Ishikawa (cell line): ENCODE results near the gene UBIAD1.

Source experiments
- CEBPB ChIP-seq: IDR thresholded peaks from 2 replicates; pipeline ENCODE4 v1.6.1; 2012
- CREB1 ChIP-seq: IDR thresholded peaks from 2 replicates; pipeline ENCODE4 v1.6.1; 2012; ENCODE audit warnings: low read depth
- EGR1 ChIP-seq: IDR thresholded peaks from 2 replicates; pipeline ENCODE4 v1.6.1; 2012
- EP300 ChIP-seq: IDR thresholded peaks from 2 replicates; pipeline ENCODE4 v1.6.1; 2012; ENCODE audit warnings: borderline replicate concordance
- FOXM1 ChIP-seq: IDR thresholded peaks from 2 replicates; pipeline ENCODE4 v1.6.1; 2012; ENCODE audit warnings: low read depth, borderline replicate concordance
- MAX ChIP-seq: IDR thresholded peaks from 2 replicates; pipeline ENCODE4 v1.6.1; 2012
- NFIC ChIP-seq: IDR thresholded peaks from 2 replicates; pipeline ENCODE4 v1.6.1; 2012
- RAD21 ChIP-seq: IDR thresholded peaks from 2 replicates; pipeline ENCODE4 v1.6.1; 2012; ENCODE audit warnings: low read depth
- REST ChIP-seq: IDR thresholded peaks from 2 replicates; pipeline ENCODE4 v1.6.1; 2012; ENCODE audit warnings: low read depth, mild to moderate bottlenecking
- TAF1 ChIP-seq: IDR thresholded peaks from 2 replicates; pipeline ENCODE4 v1.6.1; 2012; ENCODE audit warnings: low read depth, mild to moderate bottlenecking
- TCF12 ChIP-seq: IDR thresholded peaks from 2 replicates; pipeline ENCODE4 v1.6.1; 2012; ENCODE audit warnings: low read depth
- TEAD4 ChIP-seq: IDR thresholded peaks from 2 replicates; pipeline ENCODE4 v1.6.1; 2012
- USF1 ChIP-seq: IDR thresholded peaks from 2 replicates; pipeline ENCODE4 v1.6.1; 2012
- YY1 ChIP-seq: IDR thresholded peaks from 2 replicates; pipeline ENCODE4 v1.6.1; 2012; ENCODE audit warnings: low read depth
- ZBTB7A ChIP-seq: IDR thresholded peaks from 2 replicates; pipeline ENCODE4 v1.6.1; 2012; ENCODE audit warnings: low read depth

The UBIAD1 gene, protein sequence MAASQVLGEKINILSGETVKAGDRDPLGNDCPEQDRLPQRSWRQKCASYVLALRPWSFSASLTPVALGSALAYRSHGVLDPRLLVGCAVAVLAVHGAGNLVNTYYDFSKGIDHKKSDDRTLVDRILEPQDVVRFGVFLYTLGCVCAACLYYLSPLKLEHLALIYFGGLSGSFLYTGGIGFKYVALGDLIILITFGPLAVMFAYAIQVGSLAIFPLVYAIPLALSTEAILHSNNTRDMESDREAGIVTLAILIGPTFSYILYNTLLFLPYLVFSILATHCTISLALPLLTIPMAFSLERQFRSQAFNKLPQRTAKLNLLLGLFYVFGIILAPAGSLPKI

DNA sequence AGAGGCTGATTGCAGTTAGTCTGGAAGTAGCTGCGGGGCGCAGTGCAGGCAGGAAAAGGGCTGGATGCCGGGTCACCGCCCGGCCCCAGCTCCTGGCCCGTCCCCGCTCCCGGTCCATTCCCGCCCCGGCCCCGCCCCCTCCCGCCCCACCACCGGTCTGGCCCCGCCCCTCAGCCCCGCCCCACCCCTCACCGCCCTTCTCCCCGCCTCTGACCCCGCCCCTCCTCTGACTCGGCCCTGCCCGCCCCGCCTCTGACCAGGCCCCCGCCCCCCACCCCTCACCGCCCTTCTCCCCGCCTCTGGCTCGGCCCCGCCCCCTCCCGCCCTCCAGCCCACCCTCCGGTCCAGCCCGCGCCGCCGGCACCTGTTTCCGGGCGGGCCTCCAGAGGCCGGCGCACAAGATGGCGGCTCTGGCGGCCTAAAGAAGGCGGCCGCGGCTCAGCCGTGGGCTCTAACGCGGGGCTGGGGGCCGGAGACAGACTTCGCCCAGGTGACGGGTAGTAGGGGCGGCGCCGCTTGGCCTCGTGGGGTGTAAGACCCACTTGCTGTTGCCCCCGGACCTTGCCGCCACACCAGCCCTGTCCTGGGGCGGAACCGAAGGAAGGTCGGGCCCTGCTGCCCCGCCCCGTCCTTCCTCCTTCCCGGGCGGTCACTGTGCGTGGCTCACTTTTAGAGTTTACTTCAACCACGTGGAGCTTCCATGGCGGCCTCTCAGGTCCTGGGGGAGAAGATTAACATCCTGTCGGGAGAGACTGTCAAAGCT, at the start of gene UBIAD1:
TSS of gene UBIAD1 (plus strand) at position 367 of the 763 bp plus-strand sequence. CDS start at position 701, 334 bp downstream.
- TF ChIP-seq REST: no peak
- TF ChIP-seq NFIC: no peak
- peak; percentile 67; the same call in 1 of the 2 replicates for TF ChIP-seq TCF12
- no peak for TF ChIP-seq CREB1
- no peak for TF ChIP-seq CEBPB
- peak; percentile 95 for TF ChIP-seq MAX
- TF ChIP-seq USF1: peak; percentile 47; the same call in 1 of the 2 replicates
- 0 out of 2 replicates have a peak, but pooled peaks have one; percentile 33 for TF ChIP-seq EGR1
- no peak for TF ChIP-seq FOXM1
- no peak for TF ChIP-seq ZBTB7A
- peak; percentile 97 for TF ChIP-seq YY1
- TF ChIP-seq EP300: no peak
- no peak for TF ChIP-seq RAD21
- no peak for TF ChIP-seq TEAD4
- TF ChIP-seq TAF1: peak; percentile 99

DNA sequence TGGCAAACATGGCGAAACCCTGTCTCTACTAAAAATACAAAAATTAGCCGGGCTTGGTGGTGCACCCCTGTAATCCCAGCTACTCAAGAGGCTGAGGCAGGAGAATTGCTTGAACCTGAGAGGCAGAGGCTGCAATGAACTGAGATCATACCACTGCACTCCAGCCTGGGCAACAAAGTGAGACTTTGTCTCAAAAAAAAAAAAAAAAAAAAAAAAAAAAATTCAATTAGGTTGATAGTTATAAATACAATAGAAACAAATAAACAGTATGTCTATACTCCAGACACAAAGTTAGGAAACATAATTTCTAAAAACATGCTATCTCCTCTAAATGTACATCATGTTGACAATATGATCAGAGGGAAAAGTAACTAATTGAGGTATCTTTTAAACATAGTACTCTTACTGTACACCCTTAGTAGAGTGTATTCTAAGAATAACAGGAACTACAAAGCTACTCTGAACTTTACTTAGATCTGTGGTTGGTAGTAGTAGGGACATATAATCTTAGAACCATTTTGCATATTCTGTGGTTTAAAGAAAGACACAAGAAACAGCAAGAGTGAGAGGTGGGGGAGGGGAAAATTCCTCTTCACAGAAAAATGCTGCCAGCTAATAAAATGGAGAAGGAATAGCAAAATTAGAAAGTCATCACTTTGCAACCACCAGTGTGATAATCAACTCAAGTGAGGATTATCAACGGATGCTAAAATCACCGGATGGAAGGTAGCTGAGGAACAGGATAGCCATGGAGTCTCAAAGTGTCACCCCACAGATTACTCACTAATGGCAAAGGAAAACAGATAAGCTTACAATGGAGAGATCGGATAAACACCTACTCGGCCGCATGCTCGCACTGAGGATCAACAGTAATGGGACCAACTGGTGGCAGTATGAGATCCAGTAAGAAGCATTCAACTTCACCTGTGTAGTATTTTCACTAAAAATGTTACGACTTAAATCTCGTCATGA, 45.6 kb upstream of the UBIAD1 start:
- TF ChIP-seq YY1 (no peak), USF1 (no peak), EP300 (no peak), CEBPB (no peak)

DNA sequence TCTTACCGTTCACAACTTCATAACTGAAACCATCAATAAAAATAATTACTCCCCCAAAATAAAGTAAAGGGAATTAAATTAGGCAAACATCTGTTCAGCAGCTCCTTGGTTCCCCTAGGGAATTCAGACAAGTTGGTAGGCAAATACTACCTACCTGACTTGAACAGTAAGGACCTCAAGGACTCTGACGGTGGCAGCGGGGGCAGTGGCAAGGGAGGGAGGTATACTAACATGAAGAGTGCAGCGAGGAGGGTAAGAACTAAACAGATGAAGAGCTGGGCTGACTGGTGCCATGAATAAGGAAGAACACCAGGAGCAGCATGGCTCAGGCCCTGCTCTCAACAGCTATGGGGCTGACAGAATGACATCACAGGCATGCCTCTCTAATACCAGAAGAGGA, 43.8 kb upstream of the UBIAD1 start:
- no peak for TF ChIP-seq FOXM1
- no peak for TF ChIP-seq MAX
- TF ChIP-seq EP300: no peak
- TF ChIP-seq USF1: no peak

GRCh38 chr1:11233208-11233607, 39.8 kb upstream of the UBIAD1 start:
- TF ChIP-seq MAX: no peak
- no peak for TF ChIP-seq ZBTB7A
- TF ChIP-seq TEAD4: no peak
- TF ChIP-seq USF1: no peak
- TF ChIP-seq EGR1: no peak
- no peak for TF ChIP-seq CREB1
- no peak for TF ChIP-seq TCF12
- TF ChIP-seq NFIC: no peak
- no peak for TF ChIP-seq REST
- no peak for TF ChIP-seq EP300
- TF ChIP-seq RAD21: no peak
- TF ChIP-seq FOXM1: no peak
- no peak for TF ChIP-seq CEBPB
